Measurements from ENCODE around the gene NAAA. TPM values are rescaled to one million over a fixed set of nuclear protein-coding genes. Genes with fewer than 3 reads are reported as not detected.

Gene NAAA
- total RNA-seq, result 20.2 and 23.2 TPM in 2 replicates

DNA sequence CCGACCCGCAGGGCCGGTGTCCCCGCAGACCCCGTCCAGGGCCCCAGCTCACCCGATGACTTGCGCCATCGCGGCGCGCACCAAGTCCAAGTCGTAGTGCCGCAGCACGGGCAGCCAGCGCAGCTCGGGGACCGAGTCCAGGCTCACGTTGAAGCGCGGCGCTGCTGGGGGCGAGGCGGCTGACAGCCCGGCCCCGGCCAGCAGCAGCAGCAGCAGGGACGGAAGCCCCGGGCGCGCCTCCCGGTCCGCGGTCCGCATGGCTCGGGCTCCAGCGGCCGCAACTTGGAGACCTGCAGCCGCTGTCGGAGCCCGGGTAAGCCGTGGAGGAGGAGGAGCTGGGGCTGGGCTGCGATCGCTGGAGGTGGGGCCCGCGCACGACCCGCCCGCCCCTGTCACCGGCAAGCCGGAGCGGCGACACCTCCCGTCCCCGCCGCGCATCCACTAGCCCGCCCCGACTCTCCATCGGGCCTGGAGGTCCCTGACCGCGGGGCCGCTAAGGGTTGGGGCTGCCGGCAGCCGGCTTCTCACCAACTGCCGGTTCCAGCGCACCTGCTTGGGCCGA, at the start of gene NAAA:
NAAA (minus strand) TSS at position 322 of the 562 bp plus-strand sequence; CDS start at position 258, 64 bp downstream.

GRCh38 chr4:75902352-75902751, 38.5 kb downstream of the NAAA start, which contains the start of gene PPEF2:
Gene PPEF2, minus strand, starts transcription at chr4:75902452. Its CDS starts 6,127 bp downstream, at chr4:75896325.

Other genes with a start within 250 kb of the NAAA start
- 92.1 and 120 TPM in 2 replicates for gene USO1, start 216.4 kb downstream of the NAAA start, total RNA-seq
- gene PPEF2, start 38.6 kb downstream of the NAAA start, total RNA-seq, result not detected in 2 replicates
- gene SDAD1, start 49.9 kb upstream of the NAAA start, total RNA-seq, result 48.5 and 64.3 TPM in 2 replicates
- not detected in 2 replicates for gene CXCL9, start 66.5 kb upstream of the NAAA start, total RNA-seq
- 0.34 and 3.1 TPM in 2 replicates for gene CXCL10, start 82.5 kb upstream of the NAAA start, total RNA-seq
- 0.68 and 0.71 TPM in 2 replicates for gene CXCL11, start 95.1 kb upstream of the NAAA start, total RNA-seq
- gene ART3, start 133.7 kb upstream of the NAAA start, total RNA-seq, result not detected in 2 replicates
- 50.6 and 57.7 TPM in 2 replicates for gene NUP54, start 207.4 kb upstream of the NAAA start, total RNA-seq